Cardiac fibroblast (primary cell): ENCODE measurements around the gene COL20A1.
A peak's percentile ranks its signal among the peaks of the same experiment; 100 is the strongest.

Experiments used
- DNase-seq, 2 donors: peaks; one replicate each; pipeline versions ENCODE4 v3.0.0 to v3.0.0-alpha.2; 2010; ENCODE audit warnings: low read depth in 2 of 2
- H3K4me3 ChIP-seq, 2 donors: replicated peaks in 1 of 2; 1 replicate in 1 of 2; 2 replicates in 1 of 2; pipeline ENCODE4 v1.5.1; 2011; ENCODE audit warnings: low read depth in 2 of 2, low read length in 2 of 2, mild to moderate bottlenecking in 2 of 2, moderate library complexity in 1 of 2
- CTCF ChIP-seq: IDR thresholded peaks from one replicate; pipeline ENCODE4 v1.5.1; 2011; ENCODE audit warnings: low read depth, mild to moderate bottlenecking, low read length, inconsistent platforms

Gene COL20A1

GRCh38 chr20:63342561-63343459, 49.8 kb downstream of the COL20A1 start:
- no peak overlapping the region for H3K4me3 ChIP-seq
- no peak for TF ChIP-seq CTCF
- no peak for DNase-seq

- TF ChIP-seq CTCF: no peak
- DNase-seq: no peak
- H3K4me3 ChIP-seq: no peak overlapping the region
These were observed 50.8 kb downstream of the COL20A1 start for GRCh38 chr20:63343460-63344445.

- peak; percentile 31 to 67 for DNase-seq
- no peak overlapping the region for H3K4me3 ChIP-seq
- TF ChIP-seq CTCF: no peak
These were observed 51.8 kb downstream of the COL20A1 start for GRCh38 chr20:63344616-63345327.

- no peak for TF ChIP-seq CTCF
- peak in 1 of 2 donors; percentile 31 for DNase-seq
- no peak overlapping the region for H3K4me3 ChIP-seq
These were observed 52.5 kb downstream of the COL20A1 start for GRCh38 chr20:63345328-63346100.

GRCh38 chr20:63346131-63347080, 53.4 kb downstream of the COL20A1 start:
- no peak overlapping the region for H3K4me3 ChIP-seq
- no peak for DNase-seq
- TF ChIP-seq CTCF: no peak
